ENCODE results near the gene MUC6.

MUC6 gene

DNA sequence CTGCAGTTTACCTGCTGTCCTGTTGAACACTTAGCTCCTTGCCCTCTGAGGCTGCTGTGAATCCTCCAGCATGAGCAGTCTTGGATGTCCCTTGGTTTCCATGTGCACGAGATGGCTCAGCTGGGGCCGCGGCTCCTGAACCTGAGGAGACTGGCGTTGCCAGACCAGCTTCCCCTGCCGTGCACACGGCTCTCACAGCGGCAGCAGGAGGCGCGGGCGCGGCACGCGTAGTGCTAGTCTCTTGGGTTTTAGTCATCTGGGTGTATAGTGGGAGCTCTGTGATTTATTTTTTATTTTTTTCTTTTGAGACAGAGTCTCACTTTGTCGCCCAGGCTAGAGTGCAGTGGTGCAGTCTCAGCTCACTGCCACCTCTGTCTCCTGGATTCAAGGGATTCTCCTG, 54.8 kb downstream of the MUC6 start:
- no peak overlapping the region for H3K4me3 ChIP-seq (ENCODE audit: low read depth, low read length)
- H3K27me3 ChIP-seq: no peaks in the 10 kb centered on the region
- no peaks in the 10 kb centered on the region for H3K4me1 ChIP-seq
- peaks cover 28% of the 10 kb centered on the region for H3K36me3 ChIP-seq
- no peak for DNase-seq
- TF ChIP-seq, protein P1, sequence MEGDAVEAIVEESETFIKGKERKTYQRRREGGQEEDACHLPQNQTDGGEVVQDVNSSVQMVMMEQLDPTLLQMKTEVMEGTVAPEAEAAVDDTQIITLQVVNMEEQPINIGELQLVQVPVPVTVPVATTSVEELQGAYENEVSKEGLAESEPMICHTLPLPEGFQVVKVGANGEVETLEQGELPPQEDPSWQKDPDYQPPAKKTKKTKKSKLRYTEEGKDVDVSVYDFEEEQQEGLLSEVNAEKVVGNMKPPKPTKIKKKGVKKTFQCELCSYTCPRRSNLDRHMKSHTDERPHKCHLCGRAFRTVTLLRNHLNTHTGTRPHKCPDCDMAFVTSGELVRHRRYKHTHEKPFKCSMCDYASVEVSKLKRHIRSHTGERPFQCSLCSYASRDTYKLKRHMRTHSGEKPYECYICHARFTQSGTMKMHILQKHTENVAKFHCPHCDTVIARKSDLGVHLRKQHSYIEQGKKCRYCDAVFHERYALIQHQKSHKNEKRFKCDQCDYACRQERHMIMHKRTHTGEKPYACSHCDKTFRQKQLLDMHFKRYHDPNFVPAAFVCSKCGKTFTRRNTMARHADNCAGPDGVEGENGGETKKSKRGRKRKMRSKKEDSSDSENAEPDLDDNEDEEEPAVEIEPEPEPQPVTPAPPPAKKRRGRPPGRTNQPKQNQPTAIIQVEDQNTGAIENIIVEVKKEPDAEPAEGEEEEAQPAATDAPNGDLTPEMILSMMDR (IDR thresholded peaks at IDR 0.05; ENCODE audit: low read depth, low read length): no peak
- H3K9me3 ChIP-seq: no peaks in the 10 kb centered on the region

DNA sequence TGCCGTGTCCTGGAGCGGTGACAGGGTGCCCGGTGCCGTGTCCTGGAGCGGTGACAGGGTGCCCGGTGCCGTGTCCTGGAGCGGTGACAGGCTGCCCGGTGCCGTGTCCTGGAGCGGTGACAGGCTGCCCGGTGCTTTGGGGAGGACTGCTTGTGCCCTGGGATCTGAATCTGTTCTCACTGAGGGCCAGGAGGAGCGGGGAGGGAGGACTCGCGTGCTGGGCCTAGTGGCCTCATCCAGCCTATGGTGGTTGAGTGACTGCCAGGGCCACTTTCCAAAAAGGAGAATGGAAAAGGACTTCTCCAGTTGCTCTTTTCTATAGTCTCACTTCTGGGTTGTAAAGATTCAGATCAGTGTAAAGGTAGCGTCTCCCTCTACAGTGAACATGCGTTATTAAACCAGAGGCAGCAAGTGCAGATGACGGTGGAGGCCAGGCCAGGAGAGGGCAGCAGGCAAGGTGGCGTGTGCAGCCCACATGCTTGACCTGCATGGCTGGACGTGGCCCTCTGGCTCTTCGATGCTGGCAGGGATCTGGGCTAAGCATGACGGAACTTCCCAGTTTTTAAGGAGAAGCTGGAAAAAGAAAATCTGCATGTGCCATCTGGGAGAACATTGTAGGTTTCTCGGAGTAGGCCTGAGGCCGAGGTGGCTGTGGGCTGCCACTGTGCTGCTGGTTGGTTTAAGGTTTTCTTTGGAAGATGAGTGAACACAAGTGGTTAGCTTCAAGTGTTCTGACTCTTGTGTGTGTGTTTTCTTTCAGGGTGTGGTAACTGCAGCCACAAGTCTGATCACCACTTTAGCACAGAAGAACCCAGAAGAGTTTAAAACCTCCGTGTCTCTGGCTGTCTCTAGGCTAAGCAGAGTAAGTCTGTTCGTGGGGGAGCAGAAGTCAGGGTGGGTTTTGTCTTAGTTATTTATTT, 55.8 kb downstream of the MUC6 start:
- H3K36me3 ChIP-seq: peaks cover 24% of the 10 kb centered on the region
- no peaks in the 10 kb centered on the region for H3K27me3 ChIP-seq
- TF ChIP-seq, protein P1 (IDR thresholded peaks at IDR 0.05; ENCODE audit: low read depth, low read length): no peak
- no peaks in the 10 kb centered on the region for H3K9me3 ChIP-seq
- no peaks in the 10 kb centered on the region for H3K4me1 ChIP-seq
- no peak for DNase-seq
- H3K4me3 ChIP-seq (ENCODE audit: low read depth, low read length): no peak overlapping the region

DNA sequence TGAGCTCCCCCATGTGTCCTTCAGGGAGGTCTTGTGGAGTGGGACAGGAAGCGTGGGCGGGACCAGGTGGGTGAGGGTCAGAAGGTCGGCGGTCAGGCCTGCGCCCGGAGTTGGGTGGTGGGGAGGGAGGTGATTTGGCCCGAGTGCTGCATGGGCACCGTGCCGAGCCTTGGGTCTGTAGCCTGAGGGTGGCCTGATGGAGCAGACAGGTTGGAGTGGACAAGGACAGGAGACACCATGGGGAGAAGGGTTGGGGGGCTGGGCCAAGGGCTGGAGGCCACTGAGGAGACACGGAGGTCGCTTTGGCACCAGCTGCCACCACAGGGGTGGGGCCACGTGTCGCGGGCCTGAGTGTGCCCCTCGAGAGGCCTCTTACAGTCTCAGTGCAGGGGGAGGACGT, 57.7 kb downstream of the MUC6 start:
- TF ChIP-seq, protein P1 (IDR thresholded peaks at IDR 0.05; ENCODE audit: low read depth, low read length): no peak
- no peaks in the 10 kb centered on the region for H3K4me1 ChIP-seq
- peaks cover 23% of the 10 kb centered on the region for H3K36me3 ChIP-seq
- no peaks in the 10 kb centered on the region for H3K27me3 ChIP-seq
- DNase-seq: no peak
- no peak overlapping the region for H3K4me3 ChIP-seq (ENCODE audit: low read depth, low read length)
- no peaks in the 10 kb centered on the region for H3K9me3 ChIP-seq

DNA sequence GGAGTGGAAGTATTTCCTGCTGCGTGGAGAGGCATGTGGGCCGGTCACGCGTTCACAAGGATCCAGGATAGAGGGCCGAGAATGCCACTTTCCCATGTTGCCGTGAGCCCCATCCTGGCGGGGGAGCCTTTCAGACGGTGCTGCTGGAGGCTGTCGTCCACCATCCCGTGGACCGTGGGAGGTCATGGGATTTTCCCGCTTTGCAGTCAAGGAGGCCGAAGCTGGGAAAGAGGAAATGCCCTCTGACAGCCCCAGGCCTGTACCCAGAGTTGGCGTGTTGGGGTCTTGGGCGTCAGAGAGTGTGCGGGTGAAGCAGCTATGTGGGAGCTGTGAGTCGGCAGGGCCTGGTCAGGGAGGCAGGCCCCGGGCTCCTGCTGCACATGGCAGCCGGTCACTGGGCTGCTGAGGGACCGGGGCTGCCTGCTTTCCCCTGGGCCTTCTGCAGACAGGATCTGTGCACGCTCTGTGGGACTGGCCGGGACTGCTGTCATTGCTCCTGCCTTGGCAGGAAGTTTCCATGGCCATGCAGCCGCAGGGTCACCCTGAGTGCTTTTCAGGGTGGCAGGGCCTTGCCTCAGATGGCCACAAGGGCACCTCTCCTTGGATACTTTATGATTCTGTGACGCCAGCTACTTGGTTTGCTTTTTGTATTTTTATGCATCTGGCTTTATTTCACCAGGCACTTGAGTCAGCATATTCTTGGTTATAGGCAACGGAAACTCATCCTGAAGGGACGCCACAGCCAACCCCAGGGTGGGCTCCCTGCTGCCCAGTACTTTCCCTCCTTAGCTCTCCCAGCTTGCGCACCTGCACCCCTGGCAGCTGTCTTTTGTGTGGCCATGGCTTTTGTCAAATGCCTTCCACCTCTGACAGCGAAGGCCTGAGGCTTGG, 58.4 kb downstream of the MUC6 start:
- DNase-seq: no peak
- no peak overlapping the region for H3K4me3 ChIP-seq (ENCODE audit: low read depth, low read length)
- peaks cover 23% of the 10 kb centered on the region for H3K36me3 ChIP-seq
- H3K9me3 ChIP-seq: no peaks in the 10 kb centered on the region
- TF ChIP-seq, protein P1 (IDR thresholded peaks at IDR 0.05; ENCODE audit: low read depth, low read length): no peak
- no peaks in the 10 kb centered on the region for H3K4me1 ChIP-seq
- no peaks in the 10 kb centered on the region for H3K27me3 ChIP-seq

DNA sequence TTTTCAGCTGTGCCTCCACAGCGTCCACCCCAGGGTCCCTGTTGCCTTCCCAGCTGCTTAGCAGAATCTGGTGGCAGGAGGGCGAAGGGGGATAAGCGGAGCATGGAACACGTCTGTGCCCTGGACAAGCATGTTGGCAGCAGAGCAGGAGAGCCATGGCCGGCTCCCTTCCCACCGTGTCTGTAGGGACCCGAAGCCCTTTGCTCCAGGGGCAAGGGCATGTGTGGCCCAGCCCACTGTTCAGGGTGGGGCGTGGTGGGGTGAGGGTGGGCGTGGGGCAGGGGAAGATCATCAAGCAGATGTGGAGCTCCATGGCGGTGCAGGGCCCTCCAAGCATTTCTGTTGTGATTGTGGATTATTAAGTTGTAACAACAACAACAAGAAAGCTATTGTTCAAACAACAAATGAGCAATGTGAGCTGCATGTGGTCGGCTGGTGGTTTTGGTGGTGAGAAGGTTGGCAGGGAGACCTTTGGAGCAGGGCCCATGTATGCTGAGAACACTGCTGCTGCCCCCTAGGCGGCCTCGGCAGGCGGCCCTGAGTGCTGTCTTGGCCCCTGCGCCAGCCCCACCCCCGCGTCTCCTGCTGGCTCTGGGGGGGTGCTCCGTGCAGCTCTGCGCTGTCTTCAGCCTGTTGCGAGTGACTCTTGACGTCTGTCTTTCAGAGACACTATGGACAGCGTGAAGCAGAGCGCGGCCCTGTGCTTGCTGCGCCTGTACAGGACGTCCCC, 59.9 kb downstream of the MUC6 start:
- no peaks in the 10 kb centered on the region for H3K4me1 ChIP-seq
- H3K9me3 ChIP-seq: no peaks in the 10 kb centered on the region
- H3K27me3 ChIP-seq: no peaks in the 10 kb centered on the region
- H3K4me3 ChIP-seq (ENCODE audit: low read depth, low read length): no peak overlapping the region
- H3K36me3 ChIP-seq: peaks cover 33% of the 10 kb centered on the region
- no peak for DNase-seq
- TF ChIP-seq, protein P1 (IDR thresholded peaks at IDR 0.05; ENCODE audit: low read depth, low read length): no peak

Data from BE2C (cell line).